IMR-90 (cell line): Measurements from ENCODE around the gene ATPAF1. TPM values are rescaled to one million over a fixed set of nuclear protein-coding genes. Genes with fewer than 3 reads are reported as not detected.

Source experiments
- ATAC-seq: fragments of 200-7000 bp; cut with Tn5 transposase; 2 replicates; pipeline ENCODE4 v1.9.1; 2020; ENCODE audit warnings: low read depth, mild to moderate bottlenecking, moderate library complexity
- BruUV-seq: library from RNA; stranded (reverse); fragments of 400-500 nt; replicated peaks from 2 replicates; lab custom pipeline; 2021; lab: Mats Ljungman, UMichigan
- CTCF ChIA-PET: fragments of 300-600 bp; formaldehyde crosslinking; extraction: SDS; loops from one replicate; lab custom pipeline; 2021; ENCODE audit warnings: antibody characterized with exemption; lab: Yijun Ruan, JAX
- POLR2A ChIA-PET: fragments of 300-600 bp; sonication (Branson Sonifier 250); formaldehyde crosslinking; loops from one replicate; lab custom pipeline; 2022; ENCODE audit warnings: antibody characterized with exemption; ENCODE audit not compliant: unreplicated experiment; lab: Charles Lee
- DNase-seq: peaks from one replicate; pipeline ENCODE4 v3.0.0; 2013
- H2AFZ ChIP-seq: replicated peaks from 2 replicates; pipeline ENCODE3; 2013; ENCODE audit warnings: low read length, mild to moderate bottlenecking; ENCODE audit not compliant: poor library complexity
- H2AK5ac ChIP-seq: 2 replicates; pipeline ENCODE4 v1.6.1; 2013; ENCODE audit warnings: low read depth, low read length, inconsistent platforms
- H2AK9ac ChIP-seq: replicated peaks from 2 replicates; pipeline ENCODE3; 2013; ENCODE audit warnings: mild to moderate bottlenecking, low read depth, low read length, moderate library complexity; ENCODE audit not compliant: poor library complexity
- H2BK120ac ChIP-seq: 2 replicates; pipeline ENCODE4 v1.6.1; 2013; ENCODE audit warnings: low read depth, low read length, inconsistent platforms
- H2BK15ac ChIP-seq: 3 replicates; pipeline ENCODE4 v1.6.1; 2013; ENCODE audit warnings: low read depth, low read length, inconsistent platforms
- H2BK20ac ChIP-seq: 2 replicates; pipeline ENCODE4 v1.6.1; 2013; ENCODE audit warnings: low read depth, mild to moderate bottlenecking, inconsistent platforms, low read length, moderate library complexity
- H2BK5ac ChIP-seq: 2 replicates; pipeline ENCODE4 v1.6.1; 2013; ENCODE audit warnings: mild to moderate bottlenecking, low read depth, low read length, inconsistent platforms; ENCODE audit not compliant: poor library complexity, severe bottlenecking
- H3K14ac ChIP-seq: replicated peaks from 2 replicates; pipeline ENCODE4 v1.6.1; 2013; ENCODE audit warnings: low read depth, low read length, inconsistent platforms
- H3K18ac ChIP-seq: 2 replicates; pipeline ENCODE4 v1.6.1; 2013; ENCODE audit warnings: low read depth, low read length, control low read depth
- H3K23ac ChIP-seq: 2 replicates; pipeline ENCODE4 v1.6.1; 2013; ENCODE audit warnings: low read depth, low read length, inconsistent platforms
- H3K27ac ChIP-seq: 2 replicates; pipeline ENCODE4 v1.5.1; 2013; ENCODE audit warnings: mild to moderate bottlenecking, control low read depth, low read length; ENCODE audit not compliant: insufficient read depth
- H3K27me3 ChIP-seq: 2 replicates; pipeline ENCODE4 v1.6.1; 2013; ENCODE audit warnings: low read length; ENCODE audit not compliant: control insufficient read depth, insufficient read depth
- H3K36me3 ChIP-seq: 2 replicates; pipeline ENCODE4 v1.6.1; 2013; ENCODE audit warnings: low read length, mixed read lengths; ENCODE audit not compliant: control insufficient read depth, insufficient read depth
- H3K4ac ChIP-seq: 2 replicates; pipeline ENCODE4 v1.6.1; 2013; ENCODE audit warnings: low read depth, low read length, inconsistent platforms
- H3K4me1 ChIP-seq: 2 replicates; pipeline ENCODE4 v1.6.1; 2013; ENCODE audit warnings: low read length, mixed read lengths; ENCODE audit not compliant: control insufficient read depth, insufficient read depth
- H3K4me2 ChIP-seq: 2 replicates; pipeline ENCODE4 v1.6.1; 2013; ENCODE audit warnings: low read depth, mild to moderate bottlenecking, control low read depth, low read length, moderate library complexity
- H3K4me3 ChIP-seq: 2 replicates; pipeline ENCODE4 v1.5.1; 2013; ENCODE audit warnings: low read depth, mild to moderate bottlenecking, control low read depth, low read length, moderate library complexity; ENCODE audit not compliant: insufficient read depth
- H3K56ac ChIP-seq: 2 replicates; pipeline ENCODE4 v1.6.1; 2013; ENCODE audit warnings: low read length, inconsistent platforms; ENCODE audit not compliant: insufficient read depth; ENCODE audit errors: extremely low read depth
- H3K79me1 ChIP-seq, 2 experiments: 2 replicates each; pipeline ENCODE4 v1.6.1; 2013; ENCODE audit warnings: low read length in 2 of 2, inconsistent platforms in 1 of 2, low read depth in 1 of 2
- H3K9ac ChIP-seq: 2 replicates; pipeline ENCODE4 v1.6.1; 2013; ENCODE audit warnings: low read depth, low read length, control low read depth
- H3K9me1 ChIP-seq: 2 replicates; pipeline ENCODE4 v1.6.1; 2013; ENCODE audit warnings: low read length, inconsistent platforms; ENCODE audit not compliant: insufficient read depth
- H3K9me3 ChIP-seq: 2 replicates; pipeline ENCODE4 v1.6.1; 2013; ENCODE audit warnings: low read length; ENCODE audit not compliant: control insufficient read depth, insufficient read depth
- H4K20me1 ChIP-seq: 2 replicates; pipeline ENCODE4 v1.6.1; 2013; ENCODE audit warnings: low read length, inconsistent platforms; ENCODE audit not compliant: insufficient read depth
- H4K5ac ChIP-seq: 2 replicates; pipeline ENCODE4 v1.6.1; 2013; ENCODE audit warnings: mild to moderate bottlenecking, low read depth, low read length, control low read depth
- H4K8ac ChIP-seq, 2 experiments: 2 replicates each; pipeline ENCODE4 v1.6.1; 2013; ENCODE audit warnings: low read depth in 2 of 2, low read length in 2 of 2, control low read depth in 1 of 2, inconsistent platforms in 1 of 2
- H4K91ac ChIP-seq: 2 replicates; pipeline ENCODE4 v1.6.1; 2013; ENCODE audit warnings: low read depth, low read length, inconsistent platforms; ENCODE audit not compliant: insufficient read depth
- BHLHE40 ChIP-seq: fragments of 150-350 bp; IDR thresholded peaks from 2 replicates; pipeline ENCODE4 v1.6.1; 2016; ENCODE audit warnings: mild to moderate bottlenecking, low read depth, low read length
- CHD1 ChIP-seq: IDR thresholded peaks from 2 replicates; pipeline ENCODE4 v1.6.1; 2012; ENCODE audit warnings: low read depth, low read length, improper control_type of control experiment
- MAFK ChIP-seq: IDR thresholded peaks from 2 replicates; pipeline ENCODE4 v1.6.1; 2012; ENCODE audit warnings: low read depth, low read length, improper control_type of control experiment
- RAD21 ChIP-seq: IDR thresholded peaks from 2 replicates; pipeline ENCODE4 v1.6.1; 2012; ENCODE audit warnings: low read length, improper control_type of control experiment
- RCOR1 ChIP-seq: IDR thresholded peaks from 2 replicates; pipeline ENCODE4 v1.6.1; 2012; ENCODE audit warnings: mild to moderate bottlenecking, low read length, improper control_type of control experiment; ENCODE audit not compliant: insufficient replicate concordance
- WGBS, 2 experiments: methylation state at CpG; one replicate each; pipeline versions ENCODE4 v1.1.5 to v1.1.7; 2013; ENCODE audit warnings: missing lambda C conversion rate in 2 of 2; ENCODE audit not compliant: insufficient read length in 1 of 2; ENCODE audit errors: extremely low coverage in 2 of 2; 5-methylcytosine and 5-hydroxymethylcytosine counted together
- dilution Hi-C: fragments of 300-500 bp; cut with HindIII; formaldehyde crosslinking; loops from one replicate; pipeline ENCODE4 v1.14.3; 2018; ENCODE audit warnings: low sequenced_read_pairs; ENCODE audit not compliant: unreplicated experiment
- in situ Hi-C: fragments of 300-500 bp; cut with MboI; formaldehyde crosslinking; loops from 3 replicates; pipeline ENCODE4 v1.14.3; 2019; ENCODE audit warnings: low sequenced_read_pairs, inconsistent platforms, mixed read lengths
- intact Hi-C: fragments of 100-400 bp; cut with micrococcal nuclease; formaldehyde crosslinking; loops from 2 replicates; pipeline ENCODE4 v1.10.0; 2022
- polyA plus RNA-seq, 3 experiments: library from polyadenylated mRNA; depleted of rRNA; stranded (reverse); fragments of >200 nt; gene quantifications; 2 replicates each; pipeline ENCODE4 v1.2.3, GENCODE V29; 2012; ENCODE audit warnings: low replicate concordance in 1 of 3
- total RNA-seq: library from RNA; depleted of rRNA; stranded (reverse); fragments of >200 nt; gene quantifications from 2 replicates; pipeline ENCODE4 v1.2.3, GENCODE V29; 2012
- TF ChIP-seq, protein P1 (sequence below): fragments of 150-350 bp; IDR thresholded peaks from 2 replicates; pipeline ENCODE4 v1.6.1; 2016; ENCODE audit warnings: low read depth, mild to moderate bottlenecking, low read length, moderate library complexity, borderline replicate concordance
- TF ChIP-seq, protein P2 (sequence below): conservative IDR thresholded peaks from 2 replicates; pipeline ENCODE4 v1.5.1; 2012; ENCODE audit warnings: mild to moderate bottlenecking, low read depth, low read length, improper control_type of control experiment

The ATPAF1 gene
- total and polyA plus RNA-seq, 2 of the 4 experiments (the other 2 are of a cell fraction), result 55.5 to 80.3 TPM

DNA sequence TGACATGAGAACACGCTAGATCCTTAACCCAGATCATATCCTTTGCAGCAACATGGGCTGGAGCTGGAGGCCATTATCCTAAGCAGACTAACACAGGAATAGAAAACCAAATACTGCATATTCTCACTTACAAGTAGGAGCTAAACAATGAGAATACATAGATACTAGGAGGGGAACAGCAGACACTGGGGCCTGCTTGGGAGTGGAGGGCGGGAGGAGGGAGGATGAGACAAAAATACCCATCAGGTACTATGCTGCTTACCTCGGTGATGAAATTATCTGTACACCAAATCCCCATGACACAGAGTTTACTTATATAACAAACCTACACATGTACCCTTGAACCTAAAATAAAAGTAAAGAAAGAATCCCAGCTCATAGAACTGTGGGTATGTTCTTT is 50.3 kb downstream of the ATPAF1 start:
- H3K18ac ChIP-seq, result no peak overlapping the region
- H3K23ac ChIP-seq, result no peak overlapping the region
- H3K4me1 ChIP-seq, result peaks cover 18% of the 10 kb centered on the region
- BruUV-seq, result no TSS peak
- no peak overlapping the region for H3K4me3 ChIP-seq
- H3K27ac ChIP-seq, result no peak overlapping the region
- dilution Hi-C loops, result no loop called here
- WGBS, 2 experiments, result no CpG with 5 or more reads among the region's 3 CpGs
- no peak overlapping the region for H4K5ac ChIP-seq
- ChIA-PET CTCF (interaction anchor here (1.1 kb wide), 1 partner anchor 107 kb away, joined by 3 read pairs; no protein-coding TSS in a partner anchor), POLR2A (no interaction called here)
- no peak overlapping the region for H2AFZ ChIP-seq
- no peaks in the 10 kb centered on the region for H3K9me3 ChIP-seq
- intact Hi-C loops, result loop anchor here (5.0 kb wide), 1 partner anchor 99 kb away; the partner anchor contains the start of gene EFCAB14
- peaks cover 2% of the 10 kb centered on the region; the same call in 1 of the 2 replicates for H3K36me3 ChIP-seq
- no peak overlapping the region for H3K56ac ChIP-seq
- H2BK20ac ChIP-seq, result no peak overlapping the region
- no peak for ATAC-seq
- H3K4me2 ChIP-seq, result no peak overlapping the region
- no peak overlapping the region for H2BK5ac ChIP-seq
- no peaks in the 10 kb centered on the region for H3K27me3 ChIP-seq
- H3K79me1 ChIP-seq, result peaks cover 14 to 36% of the 10 kb centered on the region in 2 experiments
- H3K4ac ChIP-seq, result no peak overlapping the region
- no peak overlapping the region; a peak in 1 of 4 replicates for H4K8ac ChIP-seq
- no peak overlapping the region for H4K91ac ChIP-seq
- no peak overlapping the region for H2BK120ac ChIP-seq
- H2AK5ac ChIP-seq, result no peak overlapping the region
- peaks cover 21% of the 10 kb centered on the region for H3K9me1 ChIP-seq
- H3K9ac ChIP-seq, result no peak overlapping the region
- no peak for DNase-seq
- H2BK15ac ChIP-seq, result no peak overlapping the region
- H3K14ac ChIP-seq, result no peak overlapping the region
- no peak overlapping the region for H2AK9ac ChIP-seq
- in situ Hi-C loops, result no loop called here
- 0 out of 2 replicates have a peak, but pooled peaks cover 8% of the 10 kb centered on the region for H4K20me1 ChIP-seq
- no peak for TF ChIP-seq BHLHE40
- TF ChIP-seq, protein P1, sequence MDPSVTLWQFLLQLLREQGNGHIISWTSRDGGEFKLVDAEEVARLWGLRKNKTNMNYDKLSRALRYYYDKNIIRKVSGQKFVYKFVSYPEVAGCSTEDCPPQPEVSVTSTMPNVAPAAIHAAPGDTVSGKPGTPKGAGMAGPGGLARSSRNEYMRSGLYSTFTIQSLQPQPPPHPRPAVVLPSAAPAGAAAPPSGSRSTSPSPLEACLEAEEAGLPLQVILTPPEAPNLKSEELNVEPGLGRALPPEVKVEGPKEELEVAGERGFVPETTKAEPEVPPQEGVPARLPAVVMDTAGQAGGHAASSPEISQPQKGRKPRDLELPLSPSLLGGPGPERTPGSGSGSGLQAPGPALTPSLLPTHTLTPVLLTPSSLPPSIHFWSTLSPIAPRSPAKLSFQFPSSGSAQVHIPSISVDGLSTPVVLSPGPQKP, result no peak
- TF ChIP-seq RCOR1, result no peak
- TF ChIP-seq CHD1, result no peak
- TF ChIP-seq, protein P2, sequence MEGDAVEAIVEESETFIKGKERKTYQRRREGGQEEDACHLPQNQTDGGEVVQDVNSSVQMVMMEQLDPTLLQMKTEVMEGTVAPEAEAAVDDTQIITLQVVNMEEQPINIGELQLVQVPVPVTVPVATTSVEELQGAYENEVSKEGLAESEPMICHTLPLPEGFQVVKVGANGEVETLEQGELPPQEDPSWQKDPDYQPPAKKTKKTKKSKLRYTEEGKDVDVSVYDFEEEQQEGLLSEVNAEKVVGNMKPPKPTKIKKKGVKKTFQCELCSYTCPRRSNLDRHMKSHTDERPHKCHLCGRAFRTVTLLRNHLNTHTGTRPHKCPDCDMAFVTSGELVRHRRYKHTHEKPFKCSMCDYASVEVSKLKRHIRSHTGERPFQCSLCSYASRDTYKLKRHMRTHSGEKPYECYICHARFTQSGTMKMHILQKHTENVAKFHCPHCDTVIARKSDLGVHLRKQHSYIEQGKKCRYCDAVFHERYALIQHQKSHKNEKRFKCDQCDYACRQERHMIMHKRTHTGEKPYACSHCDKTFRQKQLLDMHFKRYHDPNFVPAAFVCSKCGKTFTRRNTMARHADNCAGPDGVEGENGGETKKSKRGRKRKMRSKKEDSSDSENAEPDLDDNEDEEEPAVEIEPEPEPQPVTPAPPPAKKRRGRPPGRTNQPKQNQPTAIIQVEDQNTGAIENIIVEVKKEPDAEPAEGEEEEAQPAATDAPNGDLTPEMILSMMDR, result no peak
- no peak for TF ChIP-seq MAFK
- TF ChIP-seq RAD21, result no peak
